Measurements from ENCODE around the gene LRRC3C.
A peak's percentile ranks its signal among the peaks of the same experiment; 100 is the strongest.
"Not testable (repeated sequence)": the region's sequence is repeated elsewhere in the genome, so short reads cannot be mapped to it uniquely, and the experiment has no call there.

LRRC3C gene

DNA sequence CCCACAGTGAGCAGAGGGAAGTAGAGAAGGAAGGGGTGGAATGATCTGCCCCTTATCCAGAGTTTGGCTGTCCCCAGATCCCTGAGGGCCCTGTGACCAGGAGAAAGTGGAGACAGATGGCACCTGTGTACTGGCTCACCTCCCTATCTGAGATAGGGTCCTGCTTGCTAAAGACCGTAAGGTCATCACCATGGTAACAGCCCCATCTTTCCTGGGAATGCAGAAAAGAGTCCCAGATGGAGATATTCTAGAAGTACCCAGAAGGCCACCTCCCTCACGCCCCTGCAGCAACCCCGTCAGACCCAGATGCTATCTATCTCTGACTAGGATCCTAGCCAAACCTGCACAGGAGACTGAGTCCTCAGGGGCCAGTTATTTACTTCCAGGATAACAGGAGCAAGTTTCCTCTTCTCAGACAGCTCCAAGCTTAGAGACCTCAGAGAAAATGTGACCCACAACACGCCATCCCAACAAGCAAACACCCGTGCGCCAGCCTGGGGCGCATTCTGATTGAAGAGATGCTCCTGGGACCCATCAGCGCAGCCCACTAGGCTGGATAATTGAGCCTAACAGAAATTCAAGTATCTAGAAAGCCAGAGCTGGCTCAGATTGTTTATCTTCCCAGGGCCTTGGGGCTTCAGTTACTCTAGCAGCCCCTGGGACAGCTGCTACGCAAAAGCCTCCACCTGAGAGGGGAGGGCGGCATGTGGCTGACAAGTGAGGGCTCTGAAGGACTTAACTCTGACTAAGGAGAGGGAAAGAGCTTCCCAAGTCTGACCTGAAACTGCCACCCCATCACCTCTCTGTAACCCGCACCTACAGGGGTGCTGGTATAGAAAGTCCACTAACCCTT is 2.0 kb upstream of the LRRC3C start:
- no peak for DNase-seq

- DNase-seq: no peak
Observed at GRCh38 chr17:39926135-39926587, 1.4 kb upstream of the LRRC3C start.

DNA sequence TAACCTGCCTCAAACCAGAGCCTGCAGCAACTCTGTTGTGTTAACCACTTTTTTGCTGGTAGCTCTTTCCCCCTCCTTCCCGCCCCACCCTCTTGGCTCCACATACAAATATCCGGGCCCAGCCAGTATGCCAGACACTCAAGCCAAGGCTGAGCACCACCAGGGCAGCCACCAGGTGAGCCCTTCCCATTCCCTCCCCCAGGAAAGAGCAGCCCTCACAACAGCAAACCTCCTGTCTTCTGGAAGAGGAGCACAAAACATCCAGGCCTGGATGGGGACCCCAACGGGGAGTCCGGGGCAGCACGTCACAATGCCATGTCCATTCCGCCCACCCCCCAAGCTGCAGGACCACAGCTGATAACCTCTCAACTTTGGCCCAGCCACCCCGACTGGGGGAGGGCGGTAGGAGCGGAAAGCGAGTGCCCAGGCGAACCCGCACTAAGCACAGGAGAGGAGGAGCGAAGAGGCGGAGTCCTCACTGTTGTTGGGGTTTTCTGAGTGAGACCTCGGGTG is 888 bp upstream of the LRRC3C start:
- peak; percentile 51 to 72 for DNase-seq

- no peak for DNase-seq
Observed at GRCh38 chr17:39927929-39928857, 661 bp downstream of the LRRC3C start.

- no peak for DNase-seq
Observed at GRCh38 chr17:39928858-39929645, 1.5 kb downstream of the LRRC3C start.

DNA sequence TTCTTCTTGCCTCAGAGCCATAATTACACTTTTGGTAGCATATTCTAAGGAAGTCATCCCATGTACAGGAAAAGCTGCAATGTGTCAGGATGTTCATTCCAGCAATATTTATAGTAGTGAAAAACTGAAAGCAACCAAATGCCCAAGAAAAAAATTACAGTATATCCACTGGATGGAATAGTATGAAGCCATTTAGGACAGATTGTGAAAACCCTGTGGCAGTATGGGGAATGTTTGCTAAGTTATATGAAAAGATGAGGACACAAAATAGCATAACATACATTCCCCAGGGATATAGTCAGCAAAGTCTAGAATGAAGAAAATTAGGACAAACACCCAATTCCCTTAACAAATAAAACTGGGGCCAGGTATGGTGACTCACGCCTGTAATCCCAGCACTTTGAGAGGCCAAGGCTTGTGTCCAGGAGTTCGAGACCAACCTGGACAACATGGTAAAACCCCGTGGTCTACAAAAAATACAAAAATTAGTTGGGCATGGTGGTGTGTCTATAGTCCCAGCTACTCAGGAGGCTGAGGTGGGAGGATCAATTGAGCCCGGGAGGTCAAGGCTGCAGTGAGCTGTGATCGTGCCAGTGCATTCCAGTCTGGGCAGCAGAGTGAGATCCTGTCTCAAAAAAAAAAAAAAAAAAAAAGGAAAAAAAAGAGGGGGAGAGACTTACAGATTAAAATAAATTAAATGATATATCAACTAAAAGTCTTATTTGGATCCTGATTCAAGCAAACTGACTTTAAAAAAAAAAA is 2.3 kb downstream of the LRRC3C start:
- no peak for DNase-seq

GRCh38 chr17:39933912-39934311 is 6.4 kb downstream of the LRRC3C start:
- no peak for DNase-seq

GRCh38 chr17:39934324-39934723 is 6.8 kb downstream of the LRRC3C start:
- DNase-seq: no peak

GRCh38 chr17:39935909-39936308 is 8.4 kb downstream of the LRRC3C start:
- DNase-seq: no peak

DNA sequence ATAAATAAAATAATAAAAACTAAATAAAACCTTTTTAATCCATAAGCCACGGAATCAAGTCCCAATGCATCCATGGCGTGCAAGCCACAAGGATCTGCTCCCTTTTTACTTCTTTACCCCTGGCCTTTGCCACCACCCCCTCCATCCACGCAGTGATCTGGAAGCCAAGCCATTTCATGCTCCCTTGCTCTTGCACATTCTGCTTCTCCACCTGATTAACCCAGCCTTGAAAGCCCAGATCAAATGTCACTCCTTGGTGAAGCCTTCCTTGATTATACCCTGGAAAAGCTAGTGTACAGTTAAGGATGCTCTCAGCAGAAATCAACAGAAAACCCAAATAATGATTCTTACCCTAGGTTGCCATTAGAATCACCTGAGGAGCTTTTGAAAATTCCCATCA is 9.9 kb downstream of the LRRC3C start:
- DNase-seq: no peak

DNA sequence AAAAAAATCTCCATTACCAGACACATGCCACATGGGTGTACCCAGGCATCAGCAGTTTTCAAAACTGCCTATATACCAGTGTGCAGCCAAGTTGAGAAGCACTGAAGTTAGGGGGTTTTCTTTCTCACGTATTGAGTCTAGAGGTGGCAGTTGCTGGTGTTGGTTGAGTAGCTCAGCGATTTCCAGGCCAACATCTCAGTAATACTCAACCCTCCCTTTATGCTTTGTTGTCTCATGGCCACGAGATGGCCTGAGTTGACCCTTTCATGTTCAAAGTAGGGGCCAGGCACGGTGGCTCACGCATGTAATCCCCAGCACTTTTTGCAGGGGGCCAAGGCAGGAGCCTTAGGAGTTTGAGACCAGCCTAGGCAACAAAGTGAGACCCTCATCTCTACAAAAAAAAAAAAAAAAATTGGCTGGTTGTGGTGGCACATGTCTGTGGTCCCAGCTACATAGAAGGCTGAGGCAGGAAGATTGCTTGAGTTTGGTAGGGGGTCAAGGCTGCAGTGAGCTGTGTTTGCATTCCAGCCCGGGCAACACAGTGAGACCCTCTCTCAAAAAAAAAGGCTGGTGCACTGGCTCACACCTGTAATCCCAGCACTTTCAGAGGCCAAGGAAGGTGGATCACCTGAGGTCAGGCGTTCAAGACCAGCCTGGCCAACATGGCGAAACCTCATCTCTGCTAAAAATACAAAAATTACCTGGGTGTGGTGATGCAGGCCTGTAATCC is 10.8 kb downstream of the LRRC3C start:
- no peak for DNase-seq

DNA sequence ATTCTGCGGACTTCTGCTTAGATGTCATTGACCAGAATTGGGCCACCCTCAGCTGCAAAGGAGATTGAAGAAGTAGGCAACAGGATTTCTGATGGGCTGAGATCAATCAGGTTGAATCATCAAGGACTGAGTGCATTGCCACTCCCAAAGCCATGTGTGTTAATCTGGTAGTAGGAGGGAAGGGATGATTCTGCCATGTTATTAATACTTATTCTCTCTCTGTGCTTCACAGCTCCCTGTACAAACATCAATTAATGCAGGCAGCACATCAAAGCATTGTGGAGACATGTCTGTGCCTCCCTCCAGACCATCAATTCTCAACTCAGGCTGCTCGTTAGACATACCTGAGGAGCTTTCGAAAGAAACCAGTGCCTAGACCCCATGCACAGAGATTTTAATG is 11.6 kb downstream of the LRRC3C start:
- no peak for DNase-seq

GRCh38 chr17:39939588-39940419 is 12.3 kb downstream of the LRRC3C start:
- DNase-seq: peak; percentile 20 to 41

GRCh38 chr17:39943702-39944392 is 16.3 kb downstream of the LRRC3C start:
- DNase-seq: no peak

DNA sequence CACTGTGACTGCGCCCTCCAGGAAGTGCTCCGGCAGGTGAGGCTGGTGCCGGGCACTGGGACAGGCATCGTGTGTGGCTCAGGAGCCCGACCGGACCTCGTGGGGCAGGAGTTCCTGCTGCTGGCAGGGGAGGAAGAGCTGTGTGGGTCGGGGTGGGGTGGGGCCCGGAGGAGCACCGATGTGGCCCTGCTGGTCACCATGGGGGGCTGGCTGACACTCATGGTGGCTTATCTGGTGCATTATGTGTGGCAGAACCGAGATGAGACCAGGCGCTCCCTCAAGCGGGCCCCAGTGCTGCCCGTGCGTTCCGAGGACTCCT is 16.8 kb downstream of the LRRC3C start:
- DNase-seq: no peak

GRCh38 chr17:39946551-39947330 is 19.2 kb downstream of the LRRC3C start:
- no peak for DNase-seq

DNA sequence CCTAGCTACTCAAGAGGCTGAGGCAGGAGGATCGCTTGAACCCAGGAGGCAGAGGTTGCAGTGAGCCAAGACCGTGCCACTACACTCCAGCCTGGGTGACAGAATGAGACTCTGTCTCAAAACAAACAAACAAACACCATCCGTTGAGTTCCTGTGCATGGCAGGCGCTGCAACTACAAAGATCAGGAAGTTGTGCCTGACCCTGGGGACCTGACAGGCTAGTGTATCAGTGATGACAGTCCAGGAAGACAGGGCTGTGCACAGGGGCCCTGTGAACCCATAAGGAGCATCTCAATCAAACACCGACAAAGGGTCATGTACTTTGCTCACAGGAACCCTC is 20.9 kb downstream of the LRRC3C start:
- not testable (repeated sequence) for DNase-seq

DNA sequence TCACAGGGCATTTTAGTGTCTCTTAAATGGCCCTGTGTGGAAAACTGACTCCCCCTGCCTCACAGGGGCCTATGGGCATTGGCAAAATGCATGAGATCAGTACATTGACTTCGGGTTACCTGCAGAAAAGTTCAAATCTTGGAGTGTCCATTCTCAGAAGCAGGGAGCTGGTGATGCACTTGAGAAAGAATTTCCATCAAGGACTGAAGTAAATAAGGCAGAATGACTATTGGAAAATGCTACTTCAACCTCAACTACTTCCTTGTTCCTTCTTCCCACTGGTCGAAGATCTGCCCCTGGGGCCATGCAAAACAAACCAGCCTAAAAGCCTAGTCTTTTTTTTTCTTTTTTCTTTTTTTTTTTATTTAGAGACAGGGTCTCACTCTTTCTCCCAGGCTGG is 21.5 kb downstream of the LRRC3C start:
- no peak for DNase-seq

- DNase-seq: no peak
Observed at GRCh38 chr17:39950871-39951348, 23.4 kb downstream of the LRRC3C start.

Measured in CD4-positive, alpha-beta T cell treated with Interleukin-1 beta for 1 hour (primary cell).